ENCODE data around the gene TLE4.

- TF ChIP-seq, protein P1, sequence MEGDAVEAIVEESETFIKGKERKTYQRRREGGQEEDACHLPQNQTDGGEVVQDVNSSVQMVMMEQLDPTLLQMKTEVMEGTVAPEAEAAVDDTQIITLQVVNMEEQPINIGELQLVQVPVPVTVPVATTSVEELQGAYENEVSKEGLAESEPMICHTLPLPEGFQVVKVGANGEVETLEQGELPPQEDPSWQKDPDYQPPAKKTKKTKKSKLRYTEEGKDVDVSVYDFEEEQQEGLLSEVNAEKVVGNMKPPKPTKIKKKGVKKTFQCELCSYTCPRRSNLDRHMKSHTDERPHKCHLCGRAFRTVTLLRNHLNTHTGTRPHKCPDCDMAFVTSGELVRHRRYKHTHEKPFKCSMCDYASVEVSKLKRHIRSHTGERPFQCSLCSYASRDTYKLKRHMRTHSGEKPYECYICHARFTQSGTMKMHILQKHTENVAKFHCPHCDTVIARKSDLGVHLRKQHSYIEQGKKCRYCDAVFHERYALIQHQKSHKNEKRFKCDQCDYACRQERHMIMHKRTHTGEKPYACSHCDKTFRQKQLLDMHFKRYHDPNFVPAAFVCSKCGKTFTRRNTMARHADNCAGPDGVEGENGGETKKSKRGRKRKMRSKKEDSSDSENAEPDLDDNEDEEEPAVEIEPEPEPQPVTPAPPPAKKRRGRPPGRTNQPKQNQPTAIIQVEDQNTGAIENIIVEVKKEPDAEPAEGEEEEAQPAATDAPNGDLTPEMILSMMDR (IDR thresholded peaks at IDR 0.05), result no peak
- TF ChIP-seq POLR2AphosphoS5 (IDR thresholded peaks at IDR 0.05), result no peak
- no peak for TF ChIP-seq POLR2A (IDR thresholded peaks at IDR 0.05)
Measured at GRCh38 chr9:79673614-79674013, 101.8 kb downstream of the TLE4 start.

Measured in breast epithelium (tissue), 3 donors.